HG03558 (cell line): ENCODE data around the gene MYO5B.

Experiments used
- ATAC-seq: cut with Tn5 transposase; IDR thresholded peaks from one replicate; pipeline ENCODE4 v1.9.1; 2021; ENCODE audit warnings: moderate number of reproducible peaks; ENCODE audit not compliant: unreplicated experiment; ENCODE audit errors: extremely low read depth

The MYO5B gene

DNA sequence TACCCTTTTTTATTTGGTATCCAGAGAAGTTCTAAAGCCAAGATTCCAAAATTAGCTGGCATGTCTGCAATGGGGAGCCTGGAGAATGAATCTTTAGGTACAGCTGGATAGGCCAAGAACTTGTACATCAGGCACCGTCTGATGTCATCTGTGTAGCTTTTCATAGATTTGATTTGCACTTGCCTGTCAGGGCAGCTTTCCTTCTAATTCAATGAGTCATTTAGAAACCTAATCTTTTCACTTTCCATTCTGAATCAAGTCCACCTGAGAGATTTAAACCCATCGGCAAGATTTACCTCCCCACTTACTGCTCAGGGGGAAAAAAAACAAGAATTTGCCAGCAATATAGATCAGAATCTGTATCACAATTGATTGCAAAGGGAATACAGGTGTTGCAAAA lies 320.7 kb downstream of the MYO5B start:
- no peak for ATAC-seq

DNA sequence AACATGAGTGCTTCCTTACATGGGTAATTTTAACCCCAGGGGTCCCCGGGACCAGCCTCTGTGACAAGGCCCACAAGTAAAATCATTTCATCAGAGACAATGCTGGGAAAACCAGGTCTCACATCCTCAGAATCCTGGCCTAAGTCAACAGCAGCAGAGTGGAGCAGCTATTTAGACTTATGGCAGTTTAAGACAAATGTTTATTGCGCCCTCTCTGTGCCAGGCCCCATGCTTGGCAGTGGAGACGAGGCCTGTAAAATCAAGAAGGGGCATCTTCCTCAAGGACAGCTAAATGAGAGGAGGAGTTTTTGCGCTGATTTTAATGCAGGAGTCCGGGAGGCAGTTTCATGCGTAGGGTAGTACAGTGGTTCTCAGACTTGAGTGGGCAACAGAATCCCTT lies 325.6 kb downstream of the MYO5B start:
- ATAC-seq: no peak

DNA sequence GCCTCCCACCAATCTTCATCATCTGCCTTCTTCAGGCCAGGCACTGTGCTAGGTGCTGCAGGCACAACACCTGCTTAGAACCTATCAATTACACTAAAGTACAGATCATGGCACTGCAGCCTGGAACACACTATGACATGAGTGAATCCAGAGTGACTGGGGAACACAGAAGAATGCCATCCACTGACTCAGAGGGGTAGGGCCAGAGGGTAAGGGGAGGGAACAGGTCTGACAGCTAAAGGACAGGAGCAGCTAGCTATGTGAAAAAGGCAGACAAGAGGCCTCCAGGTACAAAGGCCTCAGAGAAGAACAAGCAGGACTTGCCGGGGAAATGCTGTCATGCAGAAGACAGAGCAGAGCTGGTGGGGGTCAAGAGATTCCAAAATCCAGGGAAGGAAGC lies 328.3 kb downstream of the MYO5B start:
- no peak for ATAC-seq

DNA sequence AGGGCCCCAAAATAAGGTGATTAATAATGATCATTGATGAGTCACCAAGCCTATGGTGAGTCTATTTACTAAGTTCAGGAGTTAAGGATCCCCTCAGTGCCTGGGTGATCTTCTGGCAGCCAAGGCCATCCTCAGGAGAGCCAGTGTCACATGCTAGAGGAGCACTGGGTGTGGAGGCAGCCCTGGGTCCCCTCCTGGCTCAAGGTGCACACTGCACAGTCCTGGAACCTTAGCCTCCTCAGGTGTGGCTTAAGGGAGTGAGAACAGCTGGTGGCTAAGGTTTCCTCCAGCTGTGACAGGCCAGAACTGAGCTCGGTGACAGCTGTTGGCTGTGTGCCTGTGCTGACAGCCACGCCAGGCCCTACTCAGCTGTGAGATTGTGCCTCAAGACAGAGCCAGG lies 329.5 kb downstream of the MYO5B start:
- ATAC-seq: no peak

DNA sequence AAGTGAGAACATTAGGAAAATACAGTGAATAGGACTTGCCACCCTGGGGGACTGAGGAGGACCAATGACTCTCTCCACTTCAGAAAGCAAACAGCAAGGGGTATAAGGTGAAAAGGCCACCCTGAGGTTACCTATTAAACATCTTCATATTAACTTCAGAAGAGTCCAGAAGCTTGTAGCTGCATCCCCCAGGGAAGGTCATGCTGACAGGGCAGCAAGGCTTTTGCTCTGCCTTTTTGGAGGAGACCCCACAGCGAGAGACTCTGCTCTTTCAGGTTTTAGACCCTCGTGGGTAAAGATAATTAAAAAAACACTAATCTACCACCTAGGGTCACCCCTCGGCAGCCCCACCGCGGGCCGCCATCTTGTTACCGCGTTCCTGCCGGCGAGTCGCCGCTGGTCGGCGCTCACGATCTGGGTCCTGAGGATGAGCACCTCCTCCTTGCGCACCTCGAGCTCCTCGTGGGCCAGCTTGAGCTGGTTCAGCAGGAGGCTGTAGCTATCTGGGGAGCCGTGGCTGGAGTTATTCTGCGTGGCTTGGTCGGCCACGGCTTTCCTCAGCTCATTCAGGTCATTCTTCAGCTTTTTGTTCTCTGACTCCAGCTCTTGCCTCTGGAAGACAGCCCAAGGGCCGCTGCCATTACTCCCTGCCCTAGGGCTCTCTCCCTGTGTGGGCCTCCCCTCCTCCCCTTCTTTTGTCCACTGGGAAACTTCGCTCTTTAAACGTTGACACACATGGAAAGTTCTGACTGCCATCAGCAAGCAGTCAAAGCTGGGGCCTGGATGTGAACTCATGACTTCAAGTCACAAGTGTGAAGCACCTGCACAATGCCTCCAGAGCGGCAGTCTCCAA lies 331.0 kb downstream of the MYO5B start:
- no peak for ATAC-seq

DNA sequence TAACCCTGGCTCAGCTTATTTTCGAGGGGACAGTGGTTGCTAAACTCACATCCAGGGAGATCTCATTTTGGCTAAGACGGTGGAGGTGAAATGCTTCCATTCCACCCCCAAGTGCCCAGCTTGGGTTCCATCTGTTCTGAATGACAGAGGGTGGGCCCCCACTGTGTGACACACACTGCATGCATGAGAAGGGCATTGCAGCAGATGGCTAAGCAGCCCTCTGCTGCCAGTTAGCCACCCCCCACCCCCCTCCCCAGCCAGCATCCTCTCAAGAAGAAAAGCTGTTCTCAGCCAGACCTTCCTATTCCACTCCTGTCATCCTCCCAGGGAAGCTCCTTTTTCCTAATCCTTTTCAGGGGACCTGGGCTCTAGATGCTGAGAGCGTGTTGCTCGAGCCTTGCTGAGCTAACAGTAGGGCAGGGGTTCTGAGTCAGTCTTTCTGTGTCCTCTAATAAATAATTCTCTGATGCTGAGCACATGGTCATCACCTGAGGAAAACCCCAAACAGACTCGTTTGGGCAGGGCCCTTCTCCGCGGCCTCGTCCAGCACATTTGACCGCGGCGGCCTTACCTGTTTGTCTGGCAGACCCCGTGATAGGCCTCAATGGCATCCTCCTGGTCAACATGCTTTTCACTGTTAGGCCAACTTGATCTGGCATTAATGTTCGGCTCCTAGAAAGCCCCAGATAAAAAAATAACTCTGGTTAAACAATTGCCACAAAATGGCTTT lies 332.1 kb downstream of the MYO5B start:
- no peak for ATAC-seq

DNA sequence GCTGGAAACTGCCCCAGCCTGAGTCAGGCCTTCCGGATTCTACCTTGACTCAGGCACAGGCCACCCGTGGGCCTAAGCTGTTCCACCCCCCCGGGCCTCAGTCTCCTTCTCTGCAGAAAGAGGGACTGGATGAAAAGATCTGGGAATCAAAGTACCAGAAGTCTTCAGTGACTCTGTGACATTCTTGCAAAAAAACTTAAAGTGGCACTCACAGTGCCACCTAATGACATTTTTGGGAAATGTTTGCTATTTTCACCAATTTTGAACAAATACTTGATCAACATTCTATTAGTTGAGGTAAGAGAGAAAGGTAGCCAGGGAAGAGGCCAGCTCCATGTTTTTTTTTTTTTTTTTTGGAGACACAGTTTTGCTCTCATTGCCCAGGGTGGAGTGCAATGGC lies 333.3 kb downstream of the MYO5B start:
- no peak for ATAC-seq

DNA sequence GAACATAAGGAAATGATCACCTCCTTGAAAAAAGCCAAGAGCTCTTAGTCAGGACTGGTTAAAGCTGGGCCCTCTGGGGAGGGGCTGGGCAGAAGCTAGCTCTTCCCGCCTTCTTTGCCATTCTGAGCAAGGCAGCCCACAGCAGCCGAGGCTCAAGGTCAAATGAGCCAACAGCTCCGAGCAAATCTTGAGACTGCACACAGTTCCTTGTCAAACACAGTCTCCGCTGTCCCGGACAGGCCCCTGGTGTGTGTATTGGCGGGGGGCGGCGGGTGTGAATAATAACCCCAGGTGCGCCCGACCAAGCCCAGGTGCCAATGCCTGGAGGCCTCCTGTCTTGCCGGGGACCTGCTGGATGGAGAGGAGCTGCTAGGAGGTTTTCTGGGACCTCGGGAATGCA lies 335.2 kb downstream of the MYO5B start:
- ATAC-seq: no peak

DNA sequence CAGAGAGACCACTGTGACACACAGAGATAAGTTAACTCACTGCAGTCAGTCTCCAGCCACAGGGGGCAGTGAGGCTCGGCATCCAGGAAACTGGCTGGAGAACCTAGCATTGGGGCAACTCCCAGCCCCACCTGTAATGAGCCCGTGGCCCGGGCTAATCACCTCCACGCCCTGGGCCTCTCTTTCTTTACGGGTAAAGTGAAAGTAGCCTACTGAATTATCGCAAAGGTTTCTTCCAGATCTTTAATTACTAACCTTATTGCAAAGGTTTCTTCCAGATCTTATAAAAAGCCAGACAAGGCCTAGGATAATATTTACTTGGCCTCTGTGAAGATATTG lies 336.0 kb downstream of the MYO5B start:
- ATAC-seq: no peak

DNA sequence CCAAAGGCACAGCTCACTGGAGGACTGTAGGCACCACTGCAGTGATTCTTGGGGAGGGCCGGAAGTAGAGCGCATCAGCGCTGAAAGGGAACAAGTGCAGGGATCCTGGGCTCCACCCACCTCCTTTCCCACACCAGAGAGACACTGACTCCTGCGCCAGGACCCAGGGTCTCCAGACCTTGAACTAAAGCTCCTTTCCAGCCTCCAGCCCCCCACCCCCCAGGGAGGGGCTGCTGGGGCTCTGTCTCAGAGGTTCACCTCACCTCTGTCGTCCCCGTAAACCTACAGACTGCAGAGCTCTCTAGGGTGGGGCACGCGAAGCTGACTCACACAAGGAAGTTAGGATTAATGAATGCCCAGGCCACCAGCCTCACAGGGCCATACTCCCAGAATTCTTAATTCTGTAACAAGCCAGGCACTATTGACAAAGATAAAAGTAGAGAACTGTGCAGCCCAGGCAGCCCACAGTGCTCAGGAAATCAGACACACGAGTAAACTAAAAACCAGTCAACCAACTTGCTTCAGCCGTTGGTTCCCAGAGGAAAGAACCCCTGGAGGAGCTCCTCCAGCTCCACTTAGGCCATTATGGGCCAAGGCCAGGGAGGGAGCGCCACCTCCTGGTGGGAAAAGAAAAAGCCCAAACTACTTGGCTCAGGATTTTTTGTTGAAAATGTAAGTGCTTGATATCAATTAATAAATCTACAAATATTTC lies 336.5 kb downstream of the MYO5B start:
- ATAC-seq: no peak

DNA sequence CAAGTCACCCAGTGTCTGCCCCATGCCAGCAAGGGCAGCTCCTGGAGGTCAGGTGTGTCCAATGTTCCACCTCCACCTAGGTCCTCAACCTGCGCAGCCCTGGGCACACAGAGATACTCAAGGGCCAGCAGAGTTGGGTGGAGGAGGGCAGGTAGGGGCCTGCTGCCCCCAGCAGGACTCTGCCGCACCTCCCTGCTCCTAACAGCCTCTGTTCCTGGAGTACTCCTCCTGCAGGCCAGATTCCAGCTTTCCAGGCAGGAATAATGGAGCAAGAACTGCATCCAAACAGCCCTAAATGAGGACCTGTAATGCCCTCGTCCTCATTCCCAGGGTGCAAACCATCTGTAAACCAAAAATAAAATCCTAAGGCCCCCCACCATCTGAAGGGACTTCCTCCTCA lies 337.2 kb downstream of the MYO5B start:
- no peak for ATAC-seq

DNA sequence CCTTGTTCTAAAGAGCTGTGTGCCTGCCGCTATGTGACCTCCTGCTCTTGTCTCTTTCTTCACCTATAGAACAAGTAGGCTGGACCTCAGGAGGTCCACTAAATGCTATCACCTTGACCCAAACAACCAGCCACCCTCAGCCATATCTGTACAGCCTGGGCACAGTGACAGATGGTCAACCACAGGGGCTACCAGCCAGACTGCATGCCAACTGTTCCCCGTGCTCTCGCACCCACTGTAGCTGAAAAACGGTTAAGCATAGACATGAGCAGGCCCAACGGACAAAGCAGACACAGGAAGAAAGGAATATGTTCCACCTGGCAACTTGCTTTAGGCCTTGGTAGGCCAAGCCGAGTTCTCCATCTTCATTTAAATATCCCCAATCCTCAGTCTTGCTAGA lies 338.5 kb downstream of the MYO5B start:
- ATAC-seq: no peak

DNA sequence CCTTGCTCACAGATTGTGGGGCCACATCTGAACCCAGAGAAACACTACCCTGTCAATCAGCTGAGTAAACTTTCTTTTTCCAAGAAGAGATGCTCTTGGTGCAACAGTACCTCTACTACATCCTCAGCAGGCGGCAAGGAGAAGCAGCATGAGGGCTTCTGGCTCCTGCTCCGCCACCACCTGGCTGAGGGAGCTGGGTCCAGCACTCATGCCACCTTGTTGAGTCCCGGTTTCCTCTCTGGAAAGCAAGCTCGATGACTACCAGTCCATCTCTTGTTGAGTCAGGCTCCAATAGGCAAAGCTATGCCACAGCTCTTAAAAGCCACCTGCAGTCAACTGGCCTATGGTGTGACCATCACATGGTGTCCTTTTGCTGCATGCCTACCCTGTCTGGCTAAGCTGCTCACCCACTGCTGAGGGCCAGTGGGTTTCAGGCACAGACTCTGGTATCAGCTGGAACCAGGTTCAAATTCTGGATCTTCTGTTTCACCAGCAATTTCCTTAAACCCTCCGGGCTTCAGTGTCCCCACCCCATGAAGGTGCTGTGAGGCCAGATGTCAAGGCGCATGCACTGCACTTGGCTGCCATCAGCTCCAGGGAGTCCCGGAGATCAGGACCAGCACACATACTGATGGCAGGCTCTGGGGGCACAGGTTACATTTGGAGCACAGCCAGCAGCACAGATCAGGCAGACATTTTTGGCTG lies 339.1 kb downstream of the MYO5B start:
- no peak for ATAC-seq

DNA sequence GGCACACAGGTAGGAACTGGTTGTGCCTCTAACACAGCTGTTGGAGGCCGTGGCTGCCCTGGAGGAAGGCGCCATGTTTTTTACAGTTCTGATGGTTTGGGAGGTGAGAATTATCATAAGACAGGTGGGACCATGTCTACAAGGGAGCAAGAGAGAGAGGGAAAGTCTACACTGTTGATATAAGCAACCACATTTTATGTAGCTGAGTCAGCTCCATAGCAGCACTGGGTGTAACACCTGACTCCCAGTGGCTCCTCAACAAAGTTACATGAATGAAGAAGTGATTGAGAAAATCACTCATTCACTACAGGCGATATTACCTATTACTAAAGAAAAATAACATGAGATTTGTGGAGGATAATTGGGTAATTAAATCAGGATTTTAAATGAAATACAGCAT lies 340.3 kb downstream of the MYO5B start:
- no peak for ATAC-seq

DNA sequence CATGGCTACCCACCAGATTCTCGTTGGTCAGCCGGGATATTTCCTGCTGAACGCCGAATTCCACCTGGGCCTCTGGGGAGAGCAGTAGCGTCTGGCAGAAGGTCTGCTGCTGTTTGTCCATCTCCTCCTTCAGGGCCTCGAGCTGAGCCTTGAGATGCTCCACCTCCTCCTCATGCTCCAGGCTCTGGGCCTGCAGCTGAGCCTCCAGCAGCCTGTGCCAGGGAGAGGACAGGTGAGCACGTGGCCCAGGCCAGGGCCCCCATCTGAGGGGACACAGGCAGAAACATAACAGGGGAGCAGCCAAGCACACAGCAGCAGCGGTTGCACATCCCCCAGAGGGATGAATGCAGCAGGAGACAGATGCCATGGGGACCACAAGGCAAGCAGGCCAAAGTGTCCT lies 341.5 kb downstream of the MYO5B start:
- ATAC-seq: no peak

DNA sequence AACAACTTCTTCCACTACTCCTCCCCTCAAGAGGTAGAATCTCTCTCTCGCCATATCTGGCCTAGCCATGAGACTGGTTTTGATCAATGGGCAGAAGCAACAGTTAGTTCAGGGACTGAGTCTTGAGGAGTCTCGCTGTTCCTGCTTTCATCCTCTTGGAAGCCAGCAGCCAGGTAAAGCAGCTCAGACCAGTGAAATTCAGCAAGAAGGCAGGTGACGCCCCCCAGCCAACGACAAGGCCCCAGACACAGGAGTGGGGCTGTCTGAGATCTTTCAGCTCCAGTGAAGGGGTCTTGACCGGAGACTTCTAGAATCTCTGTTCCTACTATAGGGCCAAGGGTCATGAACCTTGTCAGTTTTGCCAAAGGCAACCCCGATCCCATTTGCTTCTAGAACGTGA lies 341.9 kb downstream of the MYO5B start:
- no peak for ATAC-seq

DNA sequence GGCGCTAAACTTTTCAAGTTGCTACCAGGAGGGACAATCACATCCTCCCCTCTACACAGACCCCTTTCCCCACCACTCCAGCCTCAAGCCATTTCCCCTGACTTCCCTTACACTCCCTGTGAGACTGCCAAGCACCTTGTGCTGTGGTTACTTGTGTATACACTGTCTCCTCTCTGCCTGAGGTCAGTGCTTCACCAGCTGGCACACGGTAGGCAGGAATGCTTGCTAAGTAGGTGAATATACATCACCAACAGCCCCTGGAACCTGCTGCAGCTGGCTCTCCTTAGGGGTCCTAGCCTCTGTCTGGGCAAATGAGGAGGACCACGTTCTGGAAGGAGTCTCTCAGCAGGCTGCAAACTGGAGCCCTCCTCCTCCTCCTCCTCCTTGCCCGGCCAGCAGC lies 343.3 kb downstream of the MYO5B start:
- ATAC-seq: no peak

DNA sequence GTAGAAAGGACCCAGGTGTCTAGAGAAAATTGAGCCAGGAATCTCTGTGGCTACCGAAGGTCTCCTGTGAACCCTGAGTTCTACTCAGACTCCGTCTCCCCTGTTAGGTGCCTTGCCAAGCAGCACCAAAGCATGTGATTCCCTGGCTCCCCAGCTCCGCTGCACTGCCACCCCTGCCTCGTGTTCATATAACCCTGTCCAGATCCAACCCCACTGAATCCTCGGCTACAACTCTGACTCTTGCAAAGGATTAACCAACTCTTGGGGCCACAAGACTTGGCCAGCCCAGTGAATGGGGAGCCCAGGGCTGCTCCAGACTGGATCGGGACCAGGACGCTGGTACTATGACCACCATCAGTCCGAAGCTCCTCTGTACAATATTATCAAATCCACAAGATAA lies 344.3 kb downstream of the MYO5B start:
- no peak for ATAC-seq

DNA sequence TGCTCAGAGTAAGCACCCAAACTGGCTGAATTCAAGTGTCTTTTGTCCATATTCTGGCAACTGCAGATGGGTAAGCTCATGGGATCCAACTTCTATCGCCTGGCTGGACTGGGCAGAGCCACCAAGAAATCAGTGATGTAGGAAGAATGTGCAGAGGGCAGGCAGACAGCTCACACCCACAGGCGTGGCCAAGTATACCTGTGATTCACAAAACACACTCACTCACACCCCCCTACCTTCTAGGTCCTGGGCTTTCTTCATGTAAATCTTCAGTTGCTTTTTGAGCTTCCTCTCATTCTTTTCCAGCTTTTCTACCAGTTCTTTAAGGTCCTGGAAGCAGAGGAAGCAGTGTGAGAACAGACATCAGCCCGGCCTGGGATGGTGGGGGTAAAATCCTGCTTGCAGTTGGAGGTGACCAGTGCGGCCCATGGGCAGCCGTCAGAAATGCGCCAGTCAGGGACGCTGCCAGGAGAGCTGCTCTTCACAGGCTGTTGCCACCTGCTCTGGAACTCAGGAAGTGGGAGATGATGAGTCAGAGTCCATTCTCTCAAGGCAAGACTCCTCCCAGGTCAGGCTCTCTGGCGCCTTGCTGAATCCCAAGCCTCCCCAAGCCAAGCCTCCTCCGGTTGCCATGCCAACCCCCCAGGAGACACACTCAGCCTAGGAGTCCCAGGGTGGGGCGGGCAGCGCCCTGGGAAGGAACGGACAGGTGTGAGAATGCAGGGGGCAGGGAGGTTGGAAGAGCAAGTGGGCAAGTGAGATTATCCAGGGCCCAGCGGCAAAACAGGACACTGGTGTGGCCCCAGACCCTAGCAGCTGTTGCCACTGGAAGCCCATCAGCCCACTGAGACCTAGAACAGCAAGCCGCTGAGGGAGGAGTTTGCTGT lies 345.4 kb downstream of the MYO5B start:
- ATAC-seq: no peak

DNA sequence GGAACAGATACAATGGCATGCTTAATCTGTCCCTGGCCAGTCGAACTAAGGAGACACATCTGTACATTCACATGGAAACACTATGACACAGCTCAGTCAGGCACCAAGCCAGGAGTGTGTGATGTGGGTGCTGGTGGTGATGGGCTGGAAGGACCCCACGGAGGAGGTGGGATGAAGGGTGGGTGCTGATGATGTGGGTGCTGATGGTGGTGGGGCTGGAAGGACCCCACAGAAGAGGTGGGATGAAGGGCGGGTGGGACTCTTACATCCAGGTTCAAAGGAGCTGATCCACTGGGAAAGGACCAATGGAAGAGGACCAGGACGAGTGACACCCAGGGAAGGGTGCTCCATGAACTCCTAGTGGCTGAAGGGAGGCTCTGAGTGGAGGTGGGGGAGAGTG lies 346.8 kb downstream of the MYO5B start:
- ATAC-seq: no peak
